ENCODE results near the gene ELP2. TPM values are rescaled to one million over a fixed set of nuclear protein-coding genes. Genes with fewer than 3 reads are reported as not detected.

Gene ELP2
- total and polyA plus RNA-seq, 2 donors from 2014 or later, result 55.9 to 74.0 TPM

GRCh38 chr18:36188916-36189315 lies 59.2 kb downstream of the ELP2 start:
- no peaks in the 10 kb centered on the region for H3K36me3 ChIP-seq (ENCODE audit: control insufficient read depth in 2 of 3, insufficient read depth in 3 of 3, low read length in 3 of 3)
- H3K9ac ChIP-seq (ENCODE audit: low read length in 3 of 3), result no peak overlapping the region
- FAIRE-seq, result no peak
- H3K9me3 ChIP-seq (ENCODE audit: control insufficient read depth in 2 of 3, insufficient read depth in 1 of 3, low read length in 3 of 3), result no peaks in the 10 kb centered on the region
- no peak for DNase-seq
- intact Hi-C loops (cut with DNase I), result no loop called here
- H3K27ac ChIP-seq (ENCODE audit: low read depth in 2 of 2, low read length in 2 of 2), result no peak overlapping the region
- H3K27me3 ChIP-seq (ENCODE audit: control insufficient read depth, insufficient read depth, low read length), result no peaks in the 10 kb centered on the region
- no peak for TF ChIP-seq CTCF (IDR thresholded peaks at IDR 0.05; ENCODE audit: borderline replicate concordance, extremely low read depth, insufficient read depth)
- H3K4me1 ChIP-seq (ENCODE audit: control insufficient read depth in 2 of 3, insufficient read depth in 2 of 3, low read depth in 1 of 3, low read length in 3 of 3), result peaks cover 0 to 5% (median 0%) of the 10 kb centered on the region in 3 donors
- no peak overlapping the region for H3K4me3 ChIP-seq (ENCODE audit: low read length in 3 of 3)

- Histone ChIP-seq H3K27me3 (ENCODE audit: control insufficient read depth, insufficient read depth, low read length) (no peaks in the 10 kb centered on the region), H3K36me3 (ENCODE audit: control insufficient read depth in 2 of 3, insufficient read depth in 3 of 3, low read length in 3 of 3) (no peaks in the 10 kb centered on the region), H3K27ac (ENCODE audit: low read depth in 2 of 2, low read length in 2 of 2) (no peak overlapping the region), H3K9me3 (ENCODE audit: control insufficient read depth in 2 of 3, insufficient read depth in 1 of 3, low read length in 3 of 3) (no peaks in the 10 kb centered on the region), H3K9ac (ENCODE audit: low read length in 3 of 3) (no peak overlapping the region), H3K4me1 (ENCODE audit: control insufficient read depth in 2 of 3, insufficient read depth in 2 of 3, low read depth in 1 of 3, low read length in 3 of 3) (peaks cover 0 to 5% (median 0%) of the 10 kb centered on the region in 3 donors), H3K4me3 (ENCODE audit: low read length in 3 of 3) (no peak overlapping the region)
- intact Hi-C loops (cut with DNase I), result no loop called here
- FAIRE-seq (no peak), DNase-seq (no peak)
- no peak for TF ChIP-seq CTCF (IDR thresholded peaks at IDR 0.05; ENCODE audit: borderline replicate concordance, extremely low read depth, insufficient read depth)
Measured at GRCh38 chr18:36189486-36189885, 59.8 kb downstream of the ELP2 start.

GRCh38 chr18:36191286-36191685 lies 61.6 kb downstream of the ELP2 start:
- no peak for TF ChIP-seq CTCF (IDR thresholded peaks at IDR 0.05; ENCODE audit: borderline replicate concordance, extremely low read depth, insufficient read depth)

GRCh38 chr18:36191711-36192110 lies 62.0 kb downstream of the ELP2 start:
- intact Hi-C loops (cut with DNase I), result no loop called here
- TF ChIP-seq CTCF (IDR thresholded peaks at IDR 0.05; ENCODE audit: borderline replicate concordance, extremely low read depth, insufficient read depth), result no peak
- no peaks in the 10 kb centered on the region for H3K36me3 ChIP-seq (ENCODE audit: control insufficient read depth in 2 of 3, insufficient read depth in 3 of 3, low read length in 3 of 3)

More at GRCh38 chr18:36191286-36191685, 61.6 kb downstream of the ELP2 start:
- Histone ChIP-seq H3K4me3 (ENCODE audit: low read length in 3 of 3) (no peak overlapping the region), H3K36me3 (ENCODE audit: control insufficient read depth in 2 of 3, insufficient read depth in 3 of 3, low read length in 3 of 3) (no peaks in the 10 kb centered on the region), H3K9me3 (ENCODE audit: control insufficient read depth in 2 of 3, insufficient read depth in 1 of 3, low read length in 3 of 3) (no peaks in the 10 kb centered on the region), H3K27me3 (ENCODE audit: control insufficient read depth, insufficient read depth, low read length) (no peaks in the 10 kb centered on the region), H3K9ac (ENCODE audit: low read length in 3 of 3) (no peak overlapping the region), H3K4me1 (ENCODE audit: control insufficient read depth in 2 of 3, insufficient read depth in 2 of 3, low read depth in 1 of 3, low read length in 3 of 3) (peaks cover 0 to 2% (median 0%) of the 10 kb centered on the region in 3 donors), H3K27ac (ENCODE audit: low read depth in 2 of 2, low read length in 2 of 2) (no peak overlapping the region)
- intact Hi-C loops (cut with DNase I), result no loop called here
- DNase-seq (no peak), FAIRE-seq (no peak)

More at GRCh38 chr18:36191711-36192110, 62.0 kb downstream of the ELP2 start:
- peaks cover 0 to 2% (median 0%) of the 10 kb centered on the region in 3 donors for H3K4me1 ChIP-seq (ENCODE audit: control insufficient read depth in 2 of 3, insufficient read depth in 2 of 3, low read depth in 1 of 3, low read length in 3 of 3)
- H3K9ac ChIP-seq (ENCODE audit: low read length in 3 of 3), result no peak overlapping the region
- FAIRE-seq (no peak), DNase-seq (no peak)
- H3K4me3 ChIP-seq (ENCODE audit: low read length in 3 of 3), result no peak overlapping the region
- H3K9me3 ChIP-seq (ENCODE audit: control insufficient read depth in 2 of 3, insufficient read depth in 1 of 3, low read length in 3 of 3), result no peaks in the 10 kb centered on the region
- no peaks in the 10 kb centered on the region for H3K27me3 ChIP-seq (ENCODE audit: control insufficient read depth, insufficient read depth, low read length)
- H3K27ac ChIP-seq (ENCODE audit: low read depth in 2 of 2, low read length in 2 of 2), result no peak overlapping the region
